GM19438 (cell line): Measurements from ENCODE around the gene IGFLR1.
A peak's percentile ranks its signal among the peaks of the same experiment; 100 is the strongest.

ENCODE experiments used
- ATAC-seq: cut with Tn5 transposase; IDR thresholded peaks from one replicate; pipeline ENCODE4 v1.9.1; 2021; ENCODE audit warnings: low read depth; ENCODE audit not compliant: unreplicated experiment

Gene IGFLR1

DNA sequence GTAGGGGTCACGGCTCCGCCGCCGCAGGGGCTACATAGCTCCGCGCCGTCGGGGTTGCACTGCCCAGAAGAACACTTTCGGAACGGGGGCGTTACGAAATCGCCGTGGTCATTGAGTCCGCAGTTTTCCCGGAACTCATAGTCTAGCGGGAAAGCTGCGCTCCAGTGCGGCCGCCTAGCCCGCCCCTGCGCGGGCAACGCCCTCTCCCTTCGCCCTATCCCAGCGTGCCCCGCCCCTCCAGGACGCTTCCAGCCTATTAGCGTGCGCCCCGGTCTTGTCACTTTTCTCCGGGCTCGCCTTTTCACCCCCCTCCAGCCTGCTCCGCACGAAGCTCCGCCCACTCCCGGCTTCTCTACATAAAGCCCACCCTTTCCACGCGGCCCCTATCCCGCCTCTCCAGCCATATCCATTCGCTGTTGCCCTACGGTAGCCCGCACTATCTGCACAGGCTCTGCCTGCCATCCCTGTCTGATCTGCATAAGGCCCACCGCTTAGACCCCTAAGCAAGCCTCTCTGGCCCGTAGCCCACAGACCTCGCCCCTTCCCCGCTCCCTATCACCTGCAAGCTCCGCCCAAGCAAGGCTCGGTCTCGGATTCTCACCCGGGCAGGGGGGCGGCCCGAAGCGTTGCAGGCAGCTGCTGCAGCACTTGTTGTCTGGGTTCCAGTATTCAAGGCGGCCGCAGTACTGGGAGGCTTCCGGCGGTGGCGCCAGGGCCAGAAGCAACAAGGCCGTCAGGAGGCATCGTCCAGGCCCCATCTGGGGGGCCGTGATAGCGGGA, 1.6 kb downstream of the IGFLR1 start:
- ATAC-seq = peak; percentile 52

DNA sequence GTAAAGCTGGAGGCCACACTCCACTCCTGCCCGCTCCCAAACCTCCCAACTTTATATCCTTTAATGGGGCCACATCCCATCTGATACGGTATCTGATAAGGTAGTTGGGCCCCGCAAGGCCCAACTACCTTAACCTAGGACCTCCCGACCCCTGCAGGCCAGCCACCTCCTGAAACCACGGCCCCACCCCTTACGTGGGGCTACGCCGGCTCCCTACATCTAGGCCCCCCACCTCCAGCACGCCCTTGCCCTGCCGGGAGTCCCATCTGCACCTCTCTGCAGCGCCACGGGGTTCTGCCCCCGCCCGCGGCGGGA, 2.2 kb downstream of the IGFLR1 start:
- peak; percentile 16 for ATAC-seq

DNA sequence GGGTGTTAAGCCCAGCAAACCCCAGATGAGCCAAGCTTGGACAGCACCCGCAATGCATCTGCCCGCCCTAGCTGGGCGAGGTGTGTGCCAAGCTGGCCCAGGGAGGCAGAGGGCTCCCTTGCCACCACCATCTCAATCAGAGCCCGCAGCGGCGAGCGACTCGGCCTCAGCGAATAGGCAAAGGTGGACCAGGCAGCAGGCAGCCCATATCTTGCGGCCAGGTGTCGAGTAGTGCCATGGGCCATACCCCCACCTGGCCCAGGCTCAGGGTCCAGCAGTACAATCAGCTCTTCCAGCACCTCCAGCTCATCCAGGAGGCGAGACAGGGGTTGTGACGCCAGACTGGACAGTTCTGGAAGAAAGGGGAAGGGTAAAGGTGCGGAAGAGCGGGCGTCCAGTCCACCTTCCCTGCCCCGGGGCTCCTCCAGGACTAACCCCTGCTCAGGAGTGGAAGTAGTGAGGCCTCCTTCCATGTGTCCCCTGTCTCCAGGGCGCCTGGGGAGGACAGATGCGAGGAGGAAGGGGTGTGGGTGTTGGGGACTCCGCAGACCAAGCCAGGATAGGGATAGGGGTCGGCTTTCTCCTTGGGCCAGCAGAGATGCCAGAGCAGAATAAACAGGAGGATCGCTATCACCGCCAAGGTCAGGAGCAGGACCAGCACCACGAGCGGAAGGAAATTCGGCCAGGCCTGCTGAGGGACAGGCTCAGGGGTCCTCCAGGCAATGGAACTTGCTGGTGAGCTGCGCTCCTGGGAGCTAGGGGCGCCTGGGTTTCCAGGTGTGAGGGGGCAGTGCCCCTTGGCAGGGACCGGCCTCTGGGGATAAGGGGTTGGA, 2.8 kb downstream of the IGFLR1 start:
- ATAC-seq = no peak

GRCh38 chr19:35738887-35739229, 3.4 kb downstream of the IGFLR1 start:
- ATAC-seq = no peak

DNA sequence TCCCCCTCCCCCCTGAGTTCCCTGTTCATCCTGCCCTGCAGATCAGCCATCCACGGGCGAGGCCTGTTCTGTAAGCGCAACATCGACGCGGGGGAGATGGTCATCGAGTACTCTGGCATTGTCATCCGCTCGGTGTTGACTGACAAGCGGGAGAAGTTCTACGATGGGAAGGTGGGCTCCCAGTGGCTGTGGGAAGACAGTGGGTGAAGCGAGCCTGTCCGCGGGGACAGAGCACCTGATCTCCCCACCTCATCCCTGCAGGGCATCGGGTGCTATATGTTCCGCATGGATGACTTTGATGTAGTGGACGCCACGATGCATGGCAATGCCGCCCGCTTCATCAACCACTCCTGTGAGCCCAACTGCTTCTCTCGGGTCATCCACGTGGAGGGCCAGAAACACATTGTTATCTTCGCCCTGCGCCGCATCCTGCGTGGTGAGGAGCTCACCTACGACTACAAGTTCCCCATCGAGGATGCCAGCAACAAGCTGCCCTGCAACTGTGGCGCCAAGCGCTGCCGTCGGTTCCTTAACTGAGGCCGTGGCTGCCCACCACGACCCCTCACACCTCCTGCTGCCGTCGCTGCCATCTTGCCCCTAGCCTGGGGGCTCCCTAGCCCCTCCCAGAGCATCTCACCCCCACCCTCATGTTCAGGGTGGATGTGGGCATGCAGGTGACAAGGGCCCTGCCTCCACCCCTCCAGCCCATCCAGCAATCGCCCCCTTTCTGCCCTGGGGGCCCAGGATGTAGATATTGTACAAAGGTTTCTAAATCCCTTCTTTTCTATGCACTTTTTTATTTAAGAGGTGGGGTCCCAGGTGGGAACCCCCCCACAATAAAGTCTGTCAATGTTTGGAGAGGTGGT, 4.0 kb downstream of the IGFLR1 start:
- no peak for ATAC-seq

DNA sequence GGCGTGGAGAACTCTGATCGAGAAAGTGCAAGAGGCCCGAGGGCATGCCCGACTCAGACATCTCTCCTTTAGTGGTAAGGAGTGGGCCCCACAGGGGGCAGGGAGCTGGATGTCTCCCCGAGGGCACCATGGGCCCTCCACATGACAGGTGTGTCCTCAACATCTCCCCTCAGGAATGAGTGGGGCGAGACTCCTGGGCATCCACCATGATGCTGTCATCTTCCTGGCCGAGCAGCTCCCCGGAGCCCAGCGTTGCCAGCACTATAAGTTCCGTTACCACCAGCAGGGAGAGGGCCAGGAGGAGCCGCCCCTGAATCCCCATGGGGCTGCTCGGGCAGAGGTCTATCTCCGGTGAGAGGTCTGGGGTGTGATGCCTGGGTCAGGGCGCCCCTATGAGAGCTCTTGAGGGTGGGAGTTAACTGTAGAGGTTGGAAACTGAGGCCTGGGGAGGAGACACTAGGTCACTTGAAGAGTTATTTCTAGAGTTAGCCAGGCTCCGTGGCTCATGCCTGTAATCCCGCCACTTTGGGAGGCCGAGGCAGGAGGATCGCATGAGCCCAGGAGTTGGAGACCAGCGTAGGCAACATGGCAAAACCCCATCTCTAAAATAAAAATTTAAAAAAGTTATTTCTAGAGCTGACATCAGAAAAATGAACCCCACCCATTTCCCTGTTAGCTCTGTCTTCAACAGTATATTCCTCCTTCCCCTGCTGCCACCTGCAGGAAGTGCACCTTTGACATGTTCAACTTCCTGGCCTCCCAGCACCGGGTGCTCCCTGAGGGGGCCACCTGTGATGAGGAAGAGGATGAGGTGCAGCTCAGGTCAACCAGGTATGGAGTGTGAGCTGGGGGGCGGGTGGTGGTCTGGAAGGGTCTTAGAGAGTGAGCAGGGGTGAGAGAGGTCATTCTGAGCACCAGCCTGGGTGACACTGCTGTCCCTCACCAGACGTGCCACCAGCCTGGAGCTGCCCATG, 5.1 kb downstream of the IGFLR1 start:
- no peak for ATAC-seq

DNA sequence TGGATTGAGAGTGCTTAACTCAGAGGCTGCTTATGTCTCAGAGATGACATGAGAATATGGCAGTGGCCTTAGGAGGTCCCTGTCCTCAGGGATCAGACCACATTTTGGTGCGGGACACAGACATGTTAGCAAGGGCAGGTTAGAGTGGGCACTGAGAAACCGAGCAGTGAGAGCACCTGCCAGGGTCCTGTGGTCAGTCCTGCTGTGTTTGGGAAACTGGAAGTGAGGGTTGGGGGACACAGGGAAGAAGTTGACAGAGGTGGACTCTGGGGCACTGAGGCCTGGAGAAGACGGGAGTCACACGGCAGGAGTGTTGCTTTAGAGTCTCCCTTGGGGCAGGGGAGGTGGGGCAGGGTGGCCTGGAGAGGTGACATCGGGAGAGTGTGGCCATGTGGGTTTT, 7.4 kb downstream of the IGFLR1 start:
- no peak for ATAC-seq

DNA sequence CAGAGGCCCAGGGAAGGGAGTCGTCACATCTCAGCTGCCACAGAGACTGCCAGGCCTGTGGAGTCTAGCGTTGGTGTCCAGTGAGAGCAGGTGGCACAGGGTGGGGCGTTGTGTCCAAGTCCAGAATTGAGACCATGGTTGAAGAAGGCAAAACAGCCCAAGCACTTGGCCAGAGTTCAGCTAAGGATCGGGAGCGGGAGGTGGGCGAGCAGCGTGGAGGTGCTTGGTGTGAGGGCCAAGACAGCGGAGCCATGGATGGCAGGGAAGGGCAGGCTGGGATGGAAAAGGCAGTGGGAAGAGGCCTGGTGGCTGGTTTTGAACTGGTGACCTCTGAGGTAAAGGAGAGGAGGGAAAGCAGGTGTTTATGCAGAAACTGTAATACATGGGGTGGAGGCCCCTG, 8.0 kb downstream of the IGFLR1 start:
- no peak for ATAC-seq

DNA sequence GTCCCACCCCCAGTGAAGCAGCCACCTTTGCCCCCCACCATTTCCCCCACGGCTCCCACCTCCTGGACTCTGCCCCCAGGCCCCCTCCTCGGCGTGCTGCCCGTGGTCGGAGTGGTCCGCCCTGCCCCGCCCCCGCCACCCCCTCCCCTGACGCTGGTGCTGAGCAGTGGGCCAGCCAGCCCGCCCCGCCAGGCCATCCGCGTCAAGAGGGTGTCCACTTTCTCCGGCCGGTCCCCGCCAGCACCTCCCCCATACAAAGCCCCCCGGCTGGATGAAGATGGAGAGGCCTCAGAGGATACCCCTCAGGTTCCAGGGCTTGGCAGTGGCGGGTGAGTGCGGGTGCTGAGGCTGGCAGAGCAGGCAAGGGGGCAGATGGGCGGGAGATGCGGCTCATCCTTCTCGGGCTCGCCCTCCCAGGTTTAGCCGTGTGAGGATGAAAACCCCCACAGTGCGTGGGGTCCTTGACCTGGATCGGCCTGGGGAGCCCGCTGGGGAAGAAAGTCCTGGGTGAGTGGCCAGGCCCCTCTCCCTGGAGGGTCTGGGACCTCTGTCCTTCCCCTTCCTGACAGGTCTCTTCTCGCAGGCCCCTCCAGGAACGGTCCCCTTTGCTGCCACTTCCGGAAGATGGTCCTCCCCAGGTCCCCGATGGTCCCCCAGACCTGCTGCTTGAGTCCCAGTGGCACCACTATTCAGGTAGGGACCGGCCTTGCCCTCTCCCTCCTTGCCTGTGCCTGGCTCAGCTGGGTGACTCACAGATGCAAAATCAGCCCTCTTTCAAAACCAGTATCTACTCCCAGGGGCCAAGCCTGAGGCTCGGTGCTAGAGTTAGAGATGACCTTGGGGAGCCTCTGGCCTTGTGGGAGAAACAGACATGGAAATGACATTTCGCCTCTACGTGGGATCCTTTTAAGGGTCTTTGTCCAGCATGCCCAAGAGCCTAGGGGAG, 8.8 kb downstream of the IGFLR1 start:
- ATAC-seq = no peak

GRCh38 chr19:35732540-35733179, 9.6 kb downstream of the IGFLR1 start:
- ATAC-seq = no peak

DNA sequence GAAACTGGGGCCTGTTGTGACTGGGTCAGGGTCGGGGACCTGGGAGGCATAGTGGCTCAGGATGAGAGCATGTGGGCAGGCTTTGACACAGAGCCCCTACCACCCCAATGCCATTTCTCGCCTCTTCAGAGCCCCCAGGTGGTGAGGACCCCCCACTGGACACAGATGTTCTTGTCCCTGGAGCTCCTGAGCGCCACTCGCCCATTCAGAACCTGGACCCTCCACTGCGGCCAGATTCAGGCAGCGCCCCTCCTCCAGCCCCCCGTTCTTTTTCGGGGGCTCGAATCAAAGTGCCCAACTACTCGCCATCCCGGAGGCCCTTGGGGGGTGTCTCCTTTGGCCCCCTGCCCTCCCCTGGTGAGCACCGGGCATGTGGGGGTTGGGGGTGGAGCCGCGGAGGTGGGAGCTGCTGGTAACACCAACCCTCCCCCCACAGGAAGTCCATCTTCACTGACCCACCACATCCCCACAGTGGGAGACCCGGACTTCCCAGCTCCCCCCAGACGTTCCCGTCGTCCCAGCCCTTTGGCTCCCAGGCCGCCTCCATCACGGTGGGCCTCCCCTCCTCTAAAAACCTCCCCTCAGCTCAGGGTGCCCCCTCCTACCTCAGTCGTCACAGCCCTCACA, 10.4 kb downstream of the IGFLR1 start:
- no peak for ATAC-seq

- no peak for ATAC-seq
These were observed 10.9 kb downstream of the IGFLR1 start for GRCh38 chr19:35731353-35731752.

DNA sequence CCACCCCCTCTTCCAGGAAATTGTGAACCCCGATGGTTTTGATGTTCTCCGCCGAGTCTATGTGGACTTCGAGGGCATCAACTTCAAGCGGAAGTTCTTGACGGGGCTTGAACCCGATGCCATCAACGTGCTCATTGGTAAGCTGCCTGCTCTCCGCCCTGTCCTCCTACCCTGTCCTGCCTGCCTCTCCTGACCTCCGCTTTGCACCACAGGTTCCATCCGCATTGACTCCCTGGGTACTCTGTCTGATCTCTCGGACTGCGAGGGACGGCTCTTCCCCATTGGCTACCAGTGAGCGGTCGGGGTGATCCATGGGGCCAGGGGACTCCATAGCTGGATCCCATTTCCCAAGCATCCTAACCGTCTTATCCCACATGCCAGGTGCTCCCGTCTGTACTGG, 11.9 kb downstream of the IGFLR1 start:
- no peak for ATAC-seq

DNA sequence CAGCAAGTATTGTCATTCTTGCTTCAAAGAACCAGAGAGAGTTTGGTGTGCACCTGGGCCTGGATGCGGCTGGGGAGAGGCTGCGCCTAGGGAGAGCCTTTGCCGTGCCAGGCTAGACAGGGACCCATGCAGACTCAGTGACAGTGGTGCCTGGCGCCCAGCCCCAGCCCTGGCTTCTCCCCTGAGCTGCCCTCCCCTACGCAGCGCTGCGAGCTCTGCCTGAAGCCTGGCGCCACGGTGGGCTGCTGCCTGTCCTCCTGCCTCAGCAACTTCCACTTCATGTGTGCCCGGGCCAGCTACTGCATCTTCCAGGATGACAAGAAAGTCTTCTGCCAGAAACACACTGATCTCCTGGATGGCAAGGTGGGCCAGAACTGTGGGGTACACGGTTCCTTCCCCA, 12.5 kb downstream of the IGFLR1 start:
- no peak for ATAC-seq

- ATAC-seq = no peak
These were observed 13.2 kb downstream of the IGFLR1 start for GRCh38 chr19:35729021-35729420.

- ATAC-seq = no peak
These were observed 14.1 kb downstream of the IGFLR1 start for GRCh38 chr19:35727956-35728706.
